Neural crest cell (in vitro differentiated cells): ENCODE measurements around the gene EML3. TPM values are rescaled to one million over a fixed set of nuclear protein-coding genes. Genes with fewer than 3 reads are reported as not detected.

Source experiments
- DNase-seq: peaks from one replicate; pipeline ENCODE4 v3.0.0; 2021; ENCODE audit warnings: low read depth, mixed read lengths, low spot score
- H3K27ac Mint-ChIP-seq: one replicate; pipeline ENCODE4 v1.8.0; 2021; ENCODE audit warnings: mild to moderate bottlenecking, mixed read lengths; ENCODE audit not compliant: unreplicated experiment
- H3K27me3 Mint-ChIP-seq: 2 replicates; pipeline ENCODE4 v1.8.0; 2021; ENCODE audit warnings: low read depth, mild to moderate bottlenecking, mixed read lengths
- H3K36me3 Mint-ChIP-seq: 2 replicates; pipeline ENCODE4 v1.8.0; 2021; ENCODE audit warnings: low read depth, mild to moderate bottlenecking, mixed read lengths
- H3K4me1 Mint-ChIP-seq: 2 replicates; pipeline ENCODE4 v1.8.0; 2021; ENCODE audit warnings: mixed read lengths
- H3K4me3 Mint-ChIP-seq: one replicate; pipeline ENCODE4 v1.8.0; 2021; ENCODE audit warnings: mild to moderate bottlenecking, mixed read lengths
- H3K9me3 Mint-ChIP-seq: 2 replicates; pipeline ENCODE4 v1.8.0; 2021; ENCODE audit warnings: mixed read lengths
- total RNA-seq: library from RNA; stranded (reverse); gene quantifications from 2 replicates; pipeline ENCODE4 v1.2.1, GENCODE V29; 2021
- TF ChIP-seq, protein P1 (sequence below): fragments of 200-600 bp; sonication (generic); conservative IDR thresholded peaks from 2 replicates; pipeline ENCODE4 v1.5.0; 2021; ENCODE audit warnings: antibody characterized with exemption, mild to moderate bottlenecking

The EML3 gene
- total RNA-seq, 1 donor from 2014 or later = 40.0 TPM

DNA sequence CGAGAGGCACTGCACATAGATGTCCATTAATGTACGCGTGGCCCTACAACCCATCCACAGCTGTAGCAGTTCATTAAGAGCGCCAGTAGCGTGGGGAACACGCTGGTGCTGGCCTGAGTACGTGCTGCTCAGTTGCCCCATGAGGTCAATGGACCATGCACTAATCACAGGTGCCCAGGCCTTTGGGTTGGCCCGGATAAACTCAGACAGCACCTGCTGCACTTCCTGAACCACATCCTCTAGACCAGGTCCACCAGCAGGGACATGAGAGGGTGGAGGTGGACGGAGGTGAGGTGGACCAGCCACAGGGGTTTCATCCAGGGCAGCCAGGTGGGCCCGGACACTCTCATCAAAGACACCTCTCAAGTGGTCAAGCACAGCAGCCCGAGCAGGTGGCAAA is 36.9 kb upstream of the EML3 start:
- Mint-ChIP-seq H3K4me3 (peak overlapping the region; percentile 51), H3K27me3 (peaks cover 3% of the 10 kb centered on the region), H3K36me3 (peaks cover 2% of the 10 kb centered on the region), H3K27ac (no peak overlapping the region), H3K9me3 (no peaks in the 10 kb centered on the region), H3K4me1 (peaks cover 32% of the 10 kb centered on the region)
- TF ChIP-seq, protein P1, sequence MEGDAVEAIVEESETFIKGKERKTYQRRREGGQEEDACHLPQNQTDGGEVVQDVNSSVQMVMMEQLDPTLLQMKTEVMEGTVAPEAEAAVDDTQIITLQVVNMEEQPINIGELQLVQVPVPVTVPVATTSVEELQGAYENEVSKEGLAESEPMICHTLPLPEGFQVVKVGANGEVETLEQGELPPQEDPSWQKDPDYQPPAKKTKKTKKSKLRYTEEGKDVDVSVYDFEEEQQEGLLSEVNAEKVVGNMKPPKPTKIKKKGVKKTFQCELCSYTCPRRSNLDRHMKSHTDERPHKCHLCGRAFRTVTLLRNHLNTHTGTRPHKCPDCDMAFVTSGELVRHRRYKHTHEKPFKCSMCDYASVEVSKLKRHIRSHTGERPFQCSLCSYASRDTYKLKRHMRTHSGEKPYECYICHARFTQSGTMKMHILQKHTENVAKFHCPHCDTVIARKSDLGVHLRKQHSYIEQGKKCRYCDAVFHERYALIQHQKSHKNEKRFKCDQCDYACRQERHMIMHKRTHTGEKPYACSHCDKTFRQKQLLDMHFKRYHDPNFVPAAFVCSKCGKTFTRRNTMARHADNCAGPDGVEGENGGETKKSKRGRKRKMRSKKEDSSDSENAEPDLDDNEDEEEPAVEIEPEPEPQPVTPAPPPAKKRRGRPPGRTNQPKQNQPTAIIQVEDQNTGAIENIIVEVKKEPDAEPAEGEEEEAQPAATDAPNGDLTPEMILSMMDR = no peak
- DNase-seq = no peak

DNA sequence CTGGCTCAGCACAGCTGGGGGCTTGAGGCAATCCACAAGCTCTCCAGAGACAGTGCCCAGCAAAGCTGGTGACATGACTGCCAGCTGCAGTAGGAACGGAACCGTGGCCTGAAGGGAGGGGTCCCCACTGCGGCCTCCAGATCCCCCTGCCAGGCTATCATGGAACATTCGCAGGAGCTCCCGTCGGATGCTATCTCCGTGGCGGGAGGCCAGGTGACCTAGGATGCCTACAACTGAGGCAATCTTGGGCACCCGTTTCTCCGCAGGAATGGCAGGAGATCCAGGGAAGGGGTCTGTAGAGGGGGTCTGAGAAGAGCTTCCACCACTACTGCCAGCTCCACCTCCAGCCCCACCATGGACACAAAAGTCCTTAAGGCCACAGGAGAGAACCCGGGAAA is 36.4 kb upstream of the EML3 start:
- TF ChIP-seq, protein P1 = no peak
- Mint-ChIP-seq H3K27me3 (peaks cover 3% of the 10 kb centered on the region), H3K4me3 (peak overlapping the region; percentile 51), H3K9me3 (no peaks in the 10 kb centered on the region), H3K27ac (no peak overlapping the region), H3K36me3 (peaks cover 2% of the 10 kb centered on the region), H3K4me1 (peaks cover 32% of the 10 kb centered on the region)
- DNase-seq = no peak

DNA sequence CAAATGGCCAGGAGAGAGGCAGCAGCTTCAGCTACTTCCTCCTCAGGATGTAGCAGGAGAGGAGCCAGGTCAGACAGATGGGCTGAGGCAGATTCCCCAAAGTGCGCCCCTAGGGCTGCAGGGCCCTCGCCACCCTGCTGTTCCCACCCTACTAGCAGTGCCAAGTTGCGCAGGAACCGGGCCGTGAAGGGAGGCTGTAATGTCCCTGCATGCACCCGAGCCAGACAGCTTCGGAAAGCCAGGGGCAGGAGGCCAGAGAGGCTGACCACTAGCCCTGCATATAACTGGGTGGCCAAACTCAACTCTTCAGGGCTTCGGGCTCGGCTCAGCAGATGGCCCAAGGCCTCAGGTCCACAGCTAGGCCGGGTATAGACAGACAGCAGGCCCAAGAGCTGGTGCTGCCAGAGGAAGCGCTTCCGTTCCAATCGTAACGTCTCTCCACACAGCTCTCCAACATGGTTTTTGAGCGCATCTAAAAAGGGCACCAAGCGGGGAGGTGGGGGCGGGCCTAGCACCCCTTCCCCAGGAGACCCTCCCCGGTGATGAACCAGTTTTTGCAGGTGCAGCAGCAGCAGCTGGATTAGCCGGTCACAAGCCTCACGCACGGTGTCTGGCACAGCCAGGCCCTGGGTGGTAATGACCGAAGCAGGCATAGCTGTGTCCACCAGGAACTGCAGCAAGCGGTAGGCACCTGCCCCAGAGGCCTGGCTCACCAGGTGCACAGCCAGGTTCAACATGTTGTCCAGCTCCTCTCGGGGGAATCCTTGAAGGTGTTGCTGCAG is 35.8 kb upstream of the EML3 start:
- Mint-ChIP-seq H3K9me3 (no peaks in the 10 kb centered on the region), H3K4me3 (no peak overlapping the region), H3K27me3 (peaks cover 3% of the 10 kb centered on the region), H3K36me3 (peaks cover 2% of the 10 kb centered on the region), H3K27ac (no peak overlapping the region), H3K4me1 (peaks cover 28% of the 10 kb centered on the region)
- no peak for DNase-seq
- TF ChIP-seq, protein P1 = no peak

DNA sequence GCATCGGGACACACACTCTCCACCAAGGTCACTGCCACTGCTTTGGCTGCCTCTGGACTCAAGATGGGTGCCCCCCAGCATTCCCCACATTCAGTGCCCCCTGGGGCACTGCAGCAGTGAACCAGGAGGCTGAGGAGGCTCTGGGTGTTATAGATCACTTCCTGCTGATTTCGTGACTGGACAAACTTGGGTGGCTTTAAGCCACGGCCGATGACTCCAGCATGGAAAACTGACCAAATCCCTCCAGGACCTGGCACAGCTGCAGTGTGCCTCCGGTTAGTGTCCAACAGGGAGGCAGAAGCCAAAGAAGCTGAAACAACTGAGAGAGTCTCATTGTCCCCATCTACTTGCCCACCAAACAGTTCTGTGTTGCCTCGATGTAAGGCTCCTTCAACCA is 35.0 kb upstream of the EML3 start:
- TF ChIP-seq, protein P1 = no peak
- no peak overlapping the region for H3K4me3 Mint-ChIP-seq

DNA sequence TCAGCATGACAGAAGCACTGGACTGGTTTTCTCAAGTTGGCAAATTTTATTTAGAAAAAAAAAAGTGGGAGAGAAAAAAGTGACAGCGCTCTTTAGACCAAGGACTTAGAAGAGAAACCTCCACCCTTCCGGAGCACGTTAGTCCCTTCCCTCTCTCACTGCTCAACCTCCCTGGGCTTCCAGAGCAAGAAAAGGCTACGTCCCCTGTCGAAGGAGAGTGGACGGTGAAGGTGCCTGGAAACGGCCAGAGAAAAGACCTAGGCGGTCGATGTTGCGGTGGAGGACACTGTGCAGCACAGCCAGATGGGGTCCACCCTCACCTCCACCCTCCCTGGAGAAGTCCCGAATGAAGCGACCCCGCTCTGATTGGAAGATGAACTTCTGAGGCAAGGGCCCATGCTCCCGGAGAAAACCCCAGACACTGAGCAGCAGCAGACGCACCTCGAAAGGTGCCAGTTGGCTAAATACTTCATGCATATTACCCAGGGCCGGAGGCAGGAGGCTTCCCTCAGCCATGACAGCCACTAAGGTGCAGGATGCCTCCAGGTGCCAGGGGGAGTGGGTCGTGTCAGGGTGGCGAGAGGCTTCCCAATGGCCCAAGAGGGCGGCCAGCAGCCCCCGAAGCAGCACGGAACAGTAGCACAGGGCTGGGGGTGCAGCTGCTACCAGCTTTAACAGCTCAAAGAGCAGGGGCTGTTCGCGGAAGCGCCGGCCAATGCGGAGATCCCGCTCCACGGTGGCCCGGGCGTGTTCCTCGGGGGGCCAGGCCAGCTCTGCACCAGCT is 34.4 kb upstream of the EML3 start:
- H3K4me1 Mint-ChIP-seq = peaks cover 18% of the 10 kb centered on the region
- peak overlapping the region; percentile 99 for H3K27ac Mint-ChIP-seq
- no peak for DNase-seq
- TF ChIP-seq, protein P1 = no peak
- H3K36me3 Mint-ChIP-seq = peaks cover 2% of the 10 kb centered on the region
- no peaks in the 10 kb centered on the region for H3K9me3 Mint-ChIP-seq
- H3K4me3 Mint-ChIP-seq = peak overlapping the region; percentile 99
- H3K27me3 Mint-ChIP-seq = peaks cover 3% of the 10 kb centered on the region

More for the DNA sequence above, 35.0 kb upstream of the EML3 start:
- Mint-ChIP-seq H3K4me1 (peaks cover 23% of the 10 kb centered on the region), H3K27me3 (peaks cover 3% of the 10 kb centered on the region), H3K36me3 (peaks cover 2% of the 10 kb centered on the region), H3K9me3 (no peaks in the 10 kb centered on the region), H3K27ac (no peak overlapping the region)
- DNase-seq = no peak
